WTC11 (cell line): Measurements from ENCODE around the gene EWSR1.

Source experiments
- CTCF ChIP-seq: fragments of 200-600 bp; IDR thresholded peaks from 2 replicates; pipeline ENCODE4 v1.8.0; 2022; ENCODE audit warnings: antibody characterized with exemption
- FOXJ3 ChIP-seq: sonication (generic); formaldehyde crosslinking; IDR thresholded peaks from 2 replicates; pipeline ENCODE4 v1.9.0; 2021; ENCODE audit warnings: missing genetic modification reagents, mild to moderate bottlenecking, borderline replicate concordance
- MYBL2 ChIP-seq: sonication (generic); formaldehyde crosslinking; IDR thresholded peaks from 2 replicates; pipeline ENCODE4 v1.8.1; 2023; ENCODE audit warnings: mild to moderate bottlenecking, moderate library complexity, missing genetic modification reagents
- NFE2L1 ChIP-seq: sonication (generic); formaldehyde crosslinking; IDR thresholded peaks from 2 replicates; pipeline ENCODE4 v1.8.1; 2023; ENCODE audit warnings: missing genetic modification reagents
- PRDM15 ChIP-seq: sonication (generic); formaldehyde crosslinking; IDR thresholded peaks from 2 replicates; pipeline ENCODE4 v1.8.0; 2022; ENCODE audit warnings: missing genetic modification reagents
- SOX15 ChIP-seq: fragments of 250-450 bp; sonication (Bioruptor Pico); IDR thresholded peaks from 2 replicates; pipeline ENCODE4 v1.9.0; 2021; ENCODE audit warnings: mild to moderate bottlenecking
- SP1 ChIP-seq: sonication (generic); formaldehyde crosslinking; conservative IDR thresholded peaks from 2 replicates; pipeline ENCODE4 v1.8.1; 2022; ENCODE audit warnings: missing genetic modification reagents
- ZNF219 ChIP-seq: sonication (generic); formaldehyde crosslinking; IDR thresholded peaks from 2 replicates; pipeline ENCODE4 v1.8.0; 2023; ENCODE audit warnings: missing genetic modification reagents, mild to moderate bottlenecking, borderline replicate concordance
- ZNF317 ChIP-seq: sonication (generic); formaldehyde crosslinking; IDR thresholded peaks from 2 replicates; pipeline ENCODE4 v1.8.1; 2023; ENCODE audit warnings: low read depth, mild to moderate bottlenecking, moderate library complexity, missing genetic modification reagents, borderline replicate concordance
- TF ChIP-seq, protein P1 (sequence below): sonication (generic); formaldehyde crosslinking; IDR thresholded peaks from 2 replicates; pipeline ENCODE4 v1.8.1; 2022; ENCODE audit warnings: low read depth, missing genetic modification reagents, borderline replicate concordance
- TF ChIP-seq, protein P2 (sequence below): sonication (generic); formaldehyde crosslinking; IDR thresholded peaks from 2 replicates; pipeline ENCODE4 v1.8.0; 2022; ENCODE audit warnings: mild to moderate bottlenecking, missing genetic modification reagents

- TF ChIP-seq CTCF (peak; percentile 99), ZNF219 (CRISPR knock-in tag) (no peak), FOXJ3 (CRISPR knock-in tag) (no peak), SP1 (CRISPR knock-in tag) (no peak), SOX15 (no peak), PRDM15 (CRISPR knock-in tag) (no peak), ZNF317 (CRISPR knock-in tag) (no peak), MYBL2 (CRISPR knock-in tag) (no peak), NFE2L1 (CRISPR knock-in tag) (no peak)
- TF ChIP-seq, protein P1, sequence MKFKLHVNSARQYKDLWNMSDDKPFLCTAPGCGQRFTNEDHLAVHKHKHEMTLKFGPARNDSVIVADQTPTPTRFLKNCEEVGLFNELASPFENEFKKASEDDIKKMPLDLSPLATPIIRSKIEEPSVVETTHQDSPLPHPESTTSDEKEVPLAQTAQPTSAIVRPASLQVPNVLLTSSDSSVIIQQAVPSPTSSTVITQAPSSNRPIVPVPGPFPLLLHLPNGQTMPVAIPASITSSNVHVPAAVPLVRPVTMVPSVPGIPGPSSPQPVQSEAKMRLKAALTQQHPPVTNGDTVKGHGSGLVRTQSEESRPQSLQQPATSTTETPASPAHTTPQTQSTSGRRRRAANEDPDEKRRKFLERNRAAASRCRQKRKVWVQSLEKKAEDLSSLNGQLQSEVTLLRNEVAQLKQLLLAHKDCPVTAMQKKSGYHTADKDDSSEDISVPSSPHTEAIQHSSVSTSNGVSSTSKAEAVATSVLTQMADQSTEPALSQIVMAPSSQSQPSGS (CRISPR knock-in tag): no peak
- TF ChIP-seq, protein P2, sequence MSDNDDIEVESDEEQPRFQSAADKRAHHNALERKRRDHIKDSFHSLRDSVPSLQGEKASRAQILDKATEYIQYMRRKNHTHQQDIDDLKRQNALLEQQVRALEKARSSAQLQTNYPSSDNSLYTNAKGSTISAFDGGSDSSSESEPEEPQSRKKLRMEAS (CRISPR knock-in tag): no peak
These were observed 22.3 kb upstream of the EWSR1 start for GRCh38 chr22:29245626-29246385.
